WTC11 (cell line): ENCODE data around the gene GATB. TPM values are rescaled to one million over a fixed set of nuclear protein-coding genes. Genes with fewer than 3 reads are reported as not detected.

Experiments used
- ATAC-seq: fragments of 200-7000 bp; cut with Tn5 transposase; 2 replicates; pipeline ENCODE4 v1.10.0; 2021; ENCODE audit warnings: mild to moderate bottlenecking, moderate library complexity
- CTCF ChIA-PET: fragments of 300-600 bp; sonication (Branson Sonifier 250); formaldehyde crosslinking; loops from one replicate; lab custom pipeline; 2021; ENCODE audit warnings: antibody characterized with exemption; lab: Charles Lee
- POLR2A ChIA-PET: fragments of 350-600 bp; sonication (Branson Sonifier 250); formaldehyde crosslinking; loops from one replicate; lab custom pipeline; 2021; ENCODE audit warnings: antibody characterized with exemption; lab: Charles Lee
- DNase-seq: peaks from one replicate; pipeline ENCODE4 v3.0.0; 2021; ENCODE audit warnings: low spot score
- H3K27ac Mint-ChIP-seq: 2 replicates; pipeline ENCODE4 v1.8.0; 2021; ENCODE audit warnings: mixed read lengths
- H3K27me3 Mint-ChIP-seq: 2 replicates; pipeline ENCODE4 v1.8.0; 2021; ENCODE audit warnings: low read depth, mild to moderate bottlenecking, moderate library complexity, mixed read lengths
- H3K36me3 Mint-ChIP-seq: 2 replicates; pipeline ENCODE4 v1.8.0; 2021; ENCODE audit warnings: mixed read lengths
- H3K4me1 Mint-ChIP-seq: 2 replicates; pipeline ENCODE4 v1.8.0; 2022; ENCODE audit warnings: mixed read lengths
- H3K4me3 Mint-ChIP-seq: 2 replicates; pipeline ENCODE4 v1.8.0; 2021; ENCODE audit warnings: mild to moderate bottlenecking, moderate library complexity, mixed read lengths
- H3K9me3 Mint-ChIP-seq: 2 replicates; pipeline ENCODE4 v1.8.0; 2021; ENCODE audit warnings: mixed read lengths
- CBFB ChIP-seq: sonication (generic); formaldehyde crosslinking; IDR thresholded peaks from 2 replicates; pipeline ENCODE4 v1.8.1; 2022; ENCODE audit warnings: mild to moderate bottlenecking, low read depth, missing genetic modification reagents
- CREM ChIP-seq: sonication (generic); formaldehyde crosslinking; IDR thresholded peaks from 2 replicates; pipeline ENCODE4 v1.8.1; 2022; ENCODE audit warnings: mild to moderate bottlenecking, missing genetic modification reagents, moderate library complexity
- ELF4 ChIP-seq: sonication (generic); formaldehyde crosslinking; IDR thresholded peaks from 2 replicates; pipeline ENCODE4 v1.8.1; 2022; ENCODE audit warnings: low read depth, mild to moderate bottlenecking, moderate library complexity, missing genetic modification reagents
- EMX1 ChIP-seq: fragments of 250-450 bp; sonication (Bioruptor Pico); IDR thresholded peaks from 2 replicates; pipeline ENCODE4 v1.8.0; 2021; ENCODE audit warnings: mild to moderate bottlenecking
- FOXK1 ChIP-seq: sonication (generic); formaldehyde crosslinking; IDR thresholded peaks from 2 replicates; pipeline ENCODE4 v1.8.0; 2022; ENCODE audit warnings: mild to moderate bottlenecking, moderate library complexity, missing genetic modification reagents
- GRHL2 ChIP-seq: fragments of 250-450 bp; sonication (Bioruptor Pico); IDR thresholded peaks from 2 replicates; pipeline ENCODE4 v1.8.0; 2022; ENCODE audit warnings: mild to moderate bottlenecking, moderate library complexity; ENCODE audit not compliant: insufficient replicate concordance, severe bottlenecking
- NR2C2 ChIP-seq: sonication (generic); formaldehyde crosslinking; IDR thresholded peaks from 2 replicates; pipeline ENCODE4 v1.8.0; 2022; ENCODE audit warnings: mild to moderate bottlenecking, missing genetic modification reagents
- OVOL2 ChIP-seq: fragments of 250-450 bp; sonication (Bioruptor Pico); IDR thresholded peaks from 2 replicates; pipeline ENCODE4 v1.9.0; 2021; ENCODE audit warnings: mild to moderate bottlenecking, borderline replicate concordance
- SMAD4 ChIP-seq: sonication (generic); formaldehyde crosslinking; IDR thresholded peaks from 2 replicates; pipeline ENCODE4 v1.8.0; 2022; ENCODE audit warnings: mild to moderate bottlenecking, missing genetic modification reagents
- ZNF121 ChIP-seq: sonication (generic); formaldehyde crosslinking; IDR thresholded peaks from 2 replicates; pipeline ENCODE4 v1.8.0; 2023; ENCODE audit warnings: missing genetic modification reagents
- ZNF263 ChIP-seq: sonication (generic); formaldehyde crosslinking; IDR thresholded peaks from 2 replicates; pipeline ENCODE4 v1.8.1; 2022; ENCODE audit warnings: low read depth, mild to moderate bottlenecking, moderate library complexity, missing genetic modification reagents
- ZNF396 ChIP-seq: fragments of 250-450 bp; sonication (Bioruptor Pico); IDR thresholded peaks from 2 replicates; pipeline ENCODE4 v1.8.0; 2021; ENCODE audit warnings: mild to moderate bottlenecking, moderate library complexity, borderline replicate concordance
- ZNF416 ChIP-seq: fragments of 250-450 bp; sonication (Bioruptor Pico); IDR thresholded peaks from 2 replicates; pipeline ENCODE4 v1.9.0; 2021; ENCODE audit warnings: mild to moderate bottlenecking, inconsistent platforms
- total RNA-seq: library from RNA; stranded (reverse); gene quantifications from 3 replicates; pipeline ENCODE4 v1.2.3, GENCODE V29; 2021
- TF ChIP-seq, protein P1 (sequence below): sonication (generic); formaldehyde crosslinking; IDR thresholded peaks from 2 replicates; pipeline ENCODE4 v1.8.1; 2023; ENCODE audit warnings: mild to moderate bottlenecking, moderate library complexity, missing genetic modification reagents
- TF ChIP-seq, protein P2 (sequence below): sonication (generic); formaldehyde crosslinking; IDR thresholded peaks from 2 replicates; pipeline ENCODE4 v1.8.1; 2023; ENCODE audit warnings: mild to moderate bottlenecking, missing genetic modification reagents
- TF ChIP-seq, protein P3 (sequence below): sonication (generic); formaldehyde crosslinking; IDR thresholded peaks from 2 replicates; pipeline ENCODE4 v1.8.1; 2022; ENCODE audit warnings: mild to moderate bottlenecking, moderate library complexity, missing genetic modification reagents
- TF ChIP-seq, protein P4 (sequence below): sonication (generic); formaldehyde crosslinking; IDR thresholded peaks from 2 replicates; pipeline ENCODE4 v1.8.1; 2022; ENCODE audit warnings: mild to moderate bottlenecking, missing genetic modification reagents, moderate library complexity, borderline replicate concordance
- TF ChIP-seq, protein P5 (sequence below): fragments of 250-450 bp; sonication (Bioruptor Pico); conservative IDR thresholded peaks from 2 replicates; pipeline ENCODE4 v1.9.0; 2021; ENCODE audit warnings: mild to moderate bottlenecking
- TF ChIP-seq, protein P6 (sequence below): sonication (generic); formaldehyde crosslinking; IDR thresholded peaks from 2 replicates; pipeline ENCODE4 v1.8.0; 2022; ENCODE audit warnings: mild to moderate bottlenecking, missing genetic modification reagents
- TF ChIP-seq, protein P7 (sequence below): sonication (generic); formaldehyde crosslinking; IDR thresholded peaks from 2 replicates; pipeline ENCODE4 v1.8.0; 2022; ENCODE audit warnings: missing genetic modification reagents
- TF ChIP-seq, protein P8 (sequence below): sonication (generic); formaldehyde crosslinking; IDR thresholded peaks from 2 replicates; pipeline ENCODE4 v1.8.0; 2022; ENCODE audit warnings: mild to moderate bottlenecking, missing genetic modification reagents

GATB gene
- total RNA-seq, 1 experiment from 2014 or later, result 22.7 TPM

DNA sequence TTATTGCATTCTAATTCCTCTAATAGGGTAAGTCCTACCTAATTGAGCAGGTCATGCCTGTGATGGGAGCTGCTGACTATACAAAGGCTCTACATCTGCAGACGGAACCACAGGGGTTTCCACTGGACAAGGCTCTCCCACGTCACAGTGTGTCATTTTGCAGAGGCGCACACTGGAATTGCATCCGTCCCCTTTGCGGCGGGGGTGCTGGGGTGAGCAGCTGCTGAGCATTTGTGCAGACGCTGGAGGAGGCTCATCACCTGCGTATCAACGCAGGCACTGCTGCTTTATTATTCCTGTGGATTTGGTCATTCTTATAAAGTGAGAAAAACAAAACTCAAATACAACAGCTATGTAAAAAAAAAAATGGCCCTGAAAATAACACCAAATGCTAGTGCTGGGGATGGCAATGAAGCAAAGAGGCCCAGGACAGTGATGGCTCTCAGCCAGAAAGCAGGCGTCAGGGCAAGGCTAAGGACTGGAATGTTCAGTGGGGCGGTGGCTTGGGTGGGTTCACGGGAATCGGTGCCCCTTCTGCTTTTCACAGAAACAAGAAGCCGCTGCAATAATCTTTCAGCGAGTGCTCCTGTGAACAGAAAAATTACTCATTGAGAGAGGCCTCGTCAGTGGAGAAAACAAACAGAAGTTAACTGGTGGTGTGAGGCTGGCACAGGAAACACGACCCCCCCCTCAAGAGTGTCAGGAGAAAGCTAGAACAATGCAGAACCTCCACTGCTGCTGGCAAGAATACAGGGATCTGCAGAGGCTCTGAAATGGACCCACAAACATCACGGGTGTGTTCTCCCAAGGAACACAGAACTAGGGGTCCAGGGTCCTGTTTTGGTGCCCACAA is 67.8 kb downstream of the GATB start (continued):
- TF ChIP-seq ELF4 (CRISPR knock-in tag) (no peak), ZNF396 (CRISPR knock-in tag) (no peak), OVOL2 (no peak), ZNF263 (CRISPR knock-in tag) (no peak), ZNF416 (no peak), NR2C2 (CRISPR knock-in tag) (no peak), CREM (CRISPR knock-in tag) (no peak), ZNF121 (no peak)
- TF ChIP-seq, protein P1, sequence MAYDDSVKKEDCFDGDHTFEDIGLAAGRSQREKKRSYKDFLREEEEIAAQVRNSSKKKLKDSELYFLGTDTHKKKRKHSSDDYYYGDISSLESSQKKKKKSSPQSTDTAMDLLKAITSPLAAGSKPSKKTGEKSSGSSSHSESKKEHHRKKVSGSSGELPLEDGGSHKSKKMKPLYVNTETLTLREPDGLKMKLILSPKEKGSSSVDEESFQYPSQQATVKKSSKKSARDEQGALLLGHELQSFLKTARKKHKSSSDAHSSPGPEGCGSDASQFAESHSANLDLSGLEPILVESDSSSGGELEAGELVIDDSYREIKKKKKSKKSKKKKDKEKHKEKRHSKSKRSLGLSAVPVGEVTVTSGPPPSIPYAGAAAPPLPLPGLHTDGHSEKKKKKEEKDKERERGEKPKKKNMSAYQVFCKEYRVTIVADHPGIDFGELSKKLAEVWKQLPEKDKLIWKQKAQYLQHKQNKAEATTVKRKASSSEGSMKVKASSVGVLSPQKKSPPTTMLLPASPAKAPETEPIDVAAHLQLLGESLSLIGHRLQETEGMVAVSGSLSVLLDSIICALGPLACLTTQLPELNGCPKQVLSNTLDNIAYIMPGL, result no peak
- TF ChIP-seq, protein P2, sequence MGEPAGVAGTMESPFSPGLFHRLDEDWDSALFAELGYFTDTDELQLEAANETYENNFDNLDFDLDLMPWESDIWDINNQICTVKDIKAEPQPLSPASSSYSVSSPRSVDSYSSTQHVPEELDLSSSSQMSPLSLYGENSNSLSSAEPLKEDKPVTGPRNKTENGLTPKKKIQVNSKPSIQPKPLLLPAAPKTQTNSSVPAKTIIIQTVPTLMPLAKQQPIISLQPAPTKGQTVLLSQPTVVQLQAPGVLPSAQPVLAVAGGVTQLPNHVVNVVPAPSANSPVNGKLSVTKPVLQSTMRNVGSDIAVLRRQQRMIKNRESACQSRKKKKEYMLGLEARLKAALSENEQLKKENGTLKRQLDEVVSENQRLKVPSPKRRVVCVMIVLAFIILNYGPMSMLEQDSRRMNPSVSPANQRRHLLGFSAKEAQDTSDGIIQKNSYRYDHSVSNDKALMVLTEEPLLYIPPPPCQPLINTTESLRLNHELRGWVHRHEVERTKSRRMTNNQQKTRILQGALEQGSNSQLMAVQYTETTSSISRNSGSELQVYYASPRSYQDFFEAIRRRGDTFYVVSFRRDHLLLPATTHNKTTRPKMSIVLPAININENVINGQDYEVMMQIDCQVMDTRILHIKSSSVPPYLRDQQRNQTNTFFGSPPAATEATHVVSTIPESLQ (CRISPR knock-in tag), result no peak
- TF ChIP-seq, protein P3, sequence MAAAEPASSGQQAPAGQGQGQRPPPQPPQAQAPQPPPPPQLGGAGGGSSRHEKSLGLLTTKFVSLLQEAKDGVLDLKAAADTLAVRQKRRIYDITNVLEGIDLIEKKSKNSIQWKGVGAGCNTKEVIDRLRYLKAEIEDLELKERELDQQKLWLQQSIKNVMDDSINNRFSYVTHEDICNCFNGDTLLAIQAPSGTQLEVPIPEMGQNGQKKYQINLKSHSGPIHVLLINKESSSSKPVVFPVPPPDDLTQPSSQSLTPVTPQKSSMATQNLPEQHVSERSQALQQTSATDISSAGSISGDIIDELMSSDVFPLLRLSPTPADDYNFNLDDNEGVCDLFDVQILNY (CRISPR knock-in tag), result no peak
- TF ChIP-seq, protein P4, sequence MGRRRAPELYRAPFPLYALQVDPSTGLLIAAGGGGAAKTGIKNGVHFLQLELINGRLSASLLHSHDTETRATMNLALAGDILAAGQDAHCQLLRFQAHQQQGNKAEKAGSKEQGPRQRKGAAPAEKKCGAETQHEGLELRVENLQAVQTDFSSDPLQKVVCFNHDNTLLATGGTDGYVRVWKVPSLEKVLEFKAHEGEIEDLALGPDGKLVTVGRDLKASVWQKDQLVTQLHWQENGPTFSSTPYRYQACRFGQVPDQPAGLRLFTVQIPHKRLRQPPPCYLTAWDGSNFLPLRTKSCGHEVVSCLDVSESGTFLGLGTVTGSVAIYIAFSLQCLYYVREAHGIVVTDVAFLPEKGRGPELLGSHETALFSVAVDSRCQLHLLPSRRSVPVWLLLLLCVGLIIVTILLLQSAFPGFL (CRISPR knock-in tag), result no peak

DNA sequence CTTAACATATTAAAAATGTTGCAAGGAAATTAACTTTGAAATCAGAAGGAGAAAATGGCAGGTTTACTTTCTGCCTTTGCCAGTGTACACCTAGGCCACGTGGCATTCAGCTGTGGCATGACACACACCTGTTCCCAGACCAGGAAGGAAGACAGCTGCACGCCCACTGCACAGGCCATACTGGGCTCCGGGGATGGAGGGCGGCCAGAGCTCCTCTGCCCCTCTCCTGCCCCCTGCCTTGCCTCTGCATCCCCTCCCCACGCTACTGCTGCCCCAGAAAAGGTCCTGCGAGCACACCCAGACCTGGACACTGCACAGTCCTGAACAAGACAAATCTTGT is 68.4 kb downstream of the GATB start:
- H3K36me3 Mint-ChIP-seq, result peaks cover 11% of the 10 kb centered on the region
- CTCF ChIA-PET, result no interaction called here
- H3K4me3 Mint-ChIP-seq, result no peak overlapping the region
- H3K4me1 Mint-ChIP-seq, result peaks cover 14% of the 10 kb centered on the region
- H3K27me3 Mint-ChIP-seq, result no peaks in the 10 kb centered on the region
- POLR2A ChIA-PET, result no interaction called here
- H3K9me3 Mint-ChIP-seq, result peaks cover 6% of the 10 kb centered on the region
- no peak for DNase-seq
- TF ChIP-seq SMAD4 (CRISPR knock-in tag) (no peak), EMX1 (CRISPR knock-in tag) (no peak), FOXK1 (CRISPR knock-in tag) (no peak), GRHL2 (CRISPR knock-in tag) (no peak), CBFB (CRISPR knock-in tag) (no peak)
- TF ChIP-seq, protein P5, sequence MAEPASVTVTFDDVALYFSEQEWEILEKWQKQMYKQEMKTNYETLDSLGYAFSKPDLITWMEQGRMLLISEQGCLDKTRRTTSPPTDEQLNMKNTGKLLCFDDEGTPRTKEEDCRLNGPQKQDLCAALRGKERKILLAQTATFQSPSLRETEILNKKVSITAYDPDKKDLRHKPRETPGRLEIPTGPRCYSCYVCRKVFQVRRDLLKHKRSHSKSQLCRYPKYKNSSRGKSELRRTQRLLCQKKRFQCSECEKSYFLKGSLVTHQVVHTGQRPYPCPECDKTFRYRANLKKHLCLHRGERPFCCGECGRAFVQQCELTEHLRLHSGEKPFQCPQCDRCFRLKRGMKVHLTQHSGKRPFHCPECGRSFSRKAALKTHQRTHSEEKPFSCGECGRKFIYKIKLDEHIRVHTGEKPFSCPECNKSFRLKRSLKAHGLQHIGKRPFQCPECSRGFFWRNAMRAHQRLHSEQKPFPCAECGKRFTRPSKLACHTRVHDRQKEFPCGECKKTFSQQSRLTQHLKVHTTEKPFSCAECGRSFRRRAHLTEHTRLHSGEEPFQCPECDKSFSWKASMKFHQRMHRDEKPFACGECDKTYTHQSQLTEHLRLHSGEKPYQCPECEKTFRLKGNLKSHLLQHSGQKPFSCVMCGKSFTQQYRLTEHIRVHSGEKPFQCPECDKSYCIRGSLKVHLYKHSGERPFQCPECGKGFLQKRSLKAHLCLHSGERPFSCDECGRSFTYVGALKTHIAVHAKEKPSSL, result no peak
- TF ChIP-seq, protein P6, sequence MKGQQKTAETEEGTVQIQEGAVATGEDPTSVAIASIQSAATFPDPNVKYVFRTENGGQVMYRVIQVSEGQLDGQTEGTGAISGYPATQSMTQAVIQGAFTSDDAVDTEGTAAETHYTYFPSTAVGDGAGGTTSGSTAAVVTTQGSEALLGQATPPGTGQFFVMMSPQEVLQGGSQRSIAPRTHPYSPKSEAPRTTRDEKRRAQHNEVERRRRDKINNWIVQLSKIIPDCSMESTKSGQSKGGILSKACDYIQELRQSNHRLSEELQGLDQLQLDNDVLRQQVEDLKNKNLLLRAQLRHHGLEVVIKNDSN, result no peak
- TF ChIP-seq, protein P7, sequence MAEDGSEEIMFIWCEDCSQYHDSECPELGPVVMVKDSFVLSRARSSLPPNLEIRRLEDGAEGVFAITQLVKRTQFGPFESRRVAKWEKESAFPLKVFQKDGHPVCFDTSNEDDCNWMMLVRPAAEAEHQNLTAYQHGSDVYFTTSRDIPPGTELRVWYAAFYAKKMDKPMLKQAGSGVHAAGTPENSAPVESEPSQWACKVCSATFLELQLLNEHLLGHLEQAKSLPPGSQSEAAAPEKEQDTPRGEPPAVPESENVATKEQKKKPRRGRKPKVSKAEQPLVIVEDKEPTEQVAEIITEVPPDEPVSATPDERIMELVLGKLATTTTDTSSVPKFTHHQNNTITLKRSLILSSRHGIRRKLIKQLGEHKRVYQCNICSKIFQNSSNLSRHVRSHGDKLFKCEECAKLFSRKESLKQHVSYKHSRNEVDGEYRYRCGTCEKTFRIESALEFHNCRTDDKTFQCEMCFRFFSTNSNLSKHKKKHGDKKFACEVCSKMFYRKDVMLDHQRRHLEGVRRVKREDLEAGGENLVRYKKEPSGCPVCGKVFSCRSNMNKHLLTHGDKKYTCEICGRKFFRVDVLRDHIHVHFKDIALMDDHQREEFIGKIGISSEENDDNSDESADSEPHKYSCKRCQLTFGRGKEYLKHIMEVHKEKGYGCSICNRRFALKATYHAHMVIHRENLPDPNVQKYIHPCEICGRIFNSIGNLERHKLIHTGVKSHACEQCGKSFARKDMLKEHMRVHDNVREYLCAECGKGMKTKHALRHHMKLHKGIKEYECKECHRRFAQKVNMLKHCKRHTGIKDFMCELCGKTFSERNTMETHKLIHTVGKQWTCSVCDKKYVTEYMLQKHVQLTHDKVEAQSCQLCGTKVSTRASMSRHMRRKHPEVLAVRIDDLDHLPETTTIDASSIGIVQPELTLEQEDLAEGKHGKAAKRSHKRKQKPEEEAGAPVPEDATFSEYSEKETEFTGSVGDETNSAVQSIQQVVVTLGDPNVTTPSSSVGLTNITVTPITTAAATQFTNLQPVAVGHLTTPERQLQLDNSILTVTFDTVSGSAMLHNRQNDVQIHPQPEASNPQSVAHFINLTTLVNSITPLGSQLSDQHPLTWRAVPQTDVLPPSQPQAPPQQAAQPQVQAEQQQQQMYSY (CRISPR knock-in tag), result no peak
- TF ChIP-seq, protein P8, sequence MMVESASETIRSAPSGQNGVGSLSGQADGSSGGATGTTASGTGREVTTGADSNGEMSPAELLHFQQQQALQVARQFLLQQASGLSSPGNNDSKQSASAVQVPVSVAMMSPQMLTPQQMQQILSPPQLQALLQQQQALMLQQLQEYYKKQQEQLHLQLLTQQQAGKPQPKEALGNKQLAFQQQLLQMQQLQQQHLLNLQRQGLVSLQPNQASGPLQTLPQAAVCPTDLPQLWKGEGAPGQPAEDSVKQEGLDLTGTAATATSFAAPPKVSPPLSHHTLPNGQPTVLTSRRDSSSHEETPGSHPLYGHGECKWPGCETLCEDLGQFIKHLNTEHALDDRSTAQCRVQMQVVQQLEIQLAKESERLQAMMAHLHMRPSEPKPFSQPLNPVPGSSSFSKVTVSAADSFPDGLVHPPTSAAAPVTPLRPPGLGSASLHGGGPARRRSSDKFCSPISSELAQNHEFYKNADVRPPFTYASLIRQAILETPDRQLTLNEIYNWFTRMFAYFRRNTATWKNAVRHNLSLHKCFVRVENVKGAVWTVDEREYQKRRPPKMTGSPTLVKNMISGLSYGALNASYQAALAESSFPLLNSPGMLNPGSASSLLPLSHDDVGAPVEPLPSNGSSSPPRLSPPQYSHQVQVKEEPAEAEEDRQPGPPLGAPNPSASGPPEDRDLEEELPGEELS (CRISPR knock-in tag), result no peak
- H3K27ac Mint-ChIP-seq, result no peak overlapping the region
- ATAC-seq, result no peak
